GM19240 (cell line): ENCODE data around the gene CFAP46.
"Not testable (repeated sequence)": the region's sequence is repeated elsewhere in the genome, so short reads cannot be mapped to it uniquely, and the experiment has no call there.

Source experiments
- DNase-seq: peaks from one replicate; pipeline ENCODE4 v3.0.0; 2011; ENCODE audit warnings: low spot score; ENCODE audit not compliant: insufficient read length

Gene CFAP46

DNA sequence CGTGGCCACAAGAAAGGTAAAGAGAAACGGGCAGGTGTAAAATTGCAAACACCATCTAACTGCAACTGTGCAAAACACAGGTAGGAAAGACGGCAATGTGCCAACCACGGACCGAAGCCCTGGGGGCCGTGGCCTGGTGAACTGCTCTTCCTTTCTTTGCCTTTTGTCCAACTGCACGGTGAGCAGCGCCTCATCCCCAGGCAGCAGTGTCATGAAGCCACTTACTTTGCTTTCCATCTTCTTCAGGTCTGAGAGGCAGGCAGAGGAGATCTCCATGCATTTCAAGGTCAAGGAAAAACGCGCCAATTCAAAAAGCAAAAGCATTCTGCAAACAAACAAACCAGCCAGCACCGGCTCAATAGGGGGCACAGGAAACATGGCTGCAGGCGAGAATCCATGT is 12.9 kb downstream of the CFAP46 start:
- DNase-seq: no peak

DNA sequence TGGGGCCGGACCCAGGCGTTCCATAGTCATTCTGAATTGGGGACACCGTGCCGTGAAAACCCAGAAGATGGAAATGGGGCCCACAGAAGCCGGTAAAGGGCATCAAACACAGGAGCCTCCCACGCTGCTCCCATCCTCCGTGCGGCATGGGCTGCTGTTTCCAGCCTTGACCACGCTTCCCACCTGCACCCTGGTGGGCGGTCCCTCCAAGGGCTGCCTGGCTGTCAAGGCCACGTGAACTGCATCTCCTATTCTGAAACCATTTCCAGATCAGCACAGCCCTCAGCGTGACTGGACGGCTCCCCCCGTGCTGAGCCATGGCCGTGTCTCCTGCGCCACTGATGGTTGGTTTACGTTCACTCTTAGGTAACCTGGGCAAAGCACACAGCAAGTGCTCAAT is 14.1 kb downstream of the CFAP46 start:
- no peak for DNase-seq

DNA sequence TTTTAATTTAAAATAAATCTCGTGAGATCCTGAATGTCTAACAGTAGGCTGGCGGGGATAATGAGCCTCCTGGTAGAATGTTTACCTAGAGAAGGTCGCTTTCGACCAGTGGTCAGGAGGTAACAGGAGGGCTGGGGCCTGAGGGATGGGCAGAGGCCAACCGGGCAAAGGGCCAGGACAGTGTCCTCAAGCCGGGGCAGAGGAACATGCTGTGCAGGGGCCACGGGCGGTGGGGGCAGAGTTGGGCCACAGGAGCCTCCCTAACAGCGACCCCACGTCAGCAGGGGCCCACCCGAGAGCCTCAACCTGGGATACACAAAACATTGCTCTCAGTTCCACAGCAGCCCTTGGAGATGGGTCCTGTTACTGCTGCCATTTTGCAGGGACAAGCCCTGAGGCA is 14.5 kb downstream of the CFAP46 start:
- no peak for DNase-seq

DNA sequence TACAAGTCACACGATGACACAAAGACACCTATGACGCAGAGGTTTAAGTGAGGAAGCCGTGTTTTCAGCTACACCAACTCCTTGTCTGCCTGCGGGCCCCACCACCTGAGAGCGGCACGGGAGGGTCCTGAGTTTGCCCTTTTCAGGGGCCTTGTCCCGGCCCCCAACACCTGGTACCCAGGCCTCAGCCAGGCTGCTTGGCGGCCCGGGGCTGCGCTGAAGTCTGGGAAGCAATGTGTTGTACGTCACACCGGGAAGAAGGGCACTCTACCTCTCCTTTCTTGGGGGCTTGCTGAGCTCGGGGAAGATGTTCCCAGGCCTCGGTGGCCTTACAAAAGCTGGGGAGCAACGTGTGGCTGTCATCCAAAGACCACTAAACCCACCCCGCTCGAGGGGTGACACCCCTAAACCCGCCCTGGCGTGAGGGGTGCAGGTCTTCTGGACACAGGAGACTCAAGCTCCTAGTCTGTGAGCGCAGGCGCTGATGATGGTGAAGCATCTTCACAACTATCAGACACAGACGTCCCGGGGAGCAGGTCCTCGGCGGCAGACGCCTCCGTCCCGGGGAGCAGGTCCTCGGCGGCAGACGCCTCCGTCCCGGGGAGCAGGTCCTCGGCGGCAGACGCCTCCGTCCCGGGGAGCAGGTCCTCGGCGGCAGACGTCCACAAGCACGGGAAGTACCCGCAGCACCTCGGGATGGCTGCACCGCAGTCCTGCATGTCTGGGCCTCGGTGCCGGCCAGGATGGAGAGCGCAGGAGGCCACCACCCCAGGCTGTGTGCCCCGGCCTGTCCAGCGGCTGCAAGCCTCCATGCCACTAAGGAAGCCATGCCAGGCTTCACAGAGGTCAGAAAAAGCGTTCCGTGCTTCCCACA is 15.4 kb downstream of the CFAP46 start:
- no peak for DNase-seq

DNA sequence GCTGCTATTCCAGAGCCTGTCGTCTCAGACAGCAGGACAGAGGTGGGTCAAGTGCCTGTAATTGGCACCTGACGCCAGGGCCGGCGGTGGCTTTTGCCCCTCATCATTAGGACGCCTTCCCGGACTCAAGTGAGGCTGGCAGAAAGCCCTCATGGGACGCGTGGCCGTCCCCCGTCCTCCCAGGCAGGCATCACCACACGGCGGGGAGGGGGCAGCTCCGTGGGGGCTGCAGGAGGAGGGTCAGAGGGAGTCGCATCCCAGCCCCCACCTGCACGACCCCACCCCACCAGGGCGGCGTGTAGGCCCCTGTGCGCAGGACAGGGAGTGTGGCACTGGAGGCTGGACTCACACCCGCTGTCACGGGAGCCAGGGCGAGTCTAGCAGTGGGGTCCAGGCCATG is 16.3 kb downstream of the CFAP46 start:
- no peak for DNase-seq

DNA sequence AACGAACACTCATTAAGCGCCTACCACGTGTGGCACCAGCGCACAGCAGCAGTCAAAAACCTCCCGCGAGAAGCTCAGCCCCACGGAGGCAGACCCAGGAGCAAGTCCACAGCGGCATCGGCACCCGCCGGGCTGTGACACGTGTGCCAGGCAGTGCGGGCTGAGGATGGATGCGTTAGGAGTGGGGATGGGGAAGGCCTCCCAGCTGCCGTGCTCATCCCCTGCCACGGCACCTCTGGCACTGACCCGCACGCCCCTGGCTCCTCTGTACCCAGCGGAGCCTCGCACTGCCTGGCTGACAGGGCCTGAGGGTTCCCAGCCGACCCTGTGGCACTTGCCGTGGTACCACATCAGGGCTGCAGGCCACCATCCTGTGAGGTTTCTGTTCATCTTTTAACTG is 16.8 kb downstream of the CFAP46 start:
- no peak for DNase-seq

DNA sequence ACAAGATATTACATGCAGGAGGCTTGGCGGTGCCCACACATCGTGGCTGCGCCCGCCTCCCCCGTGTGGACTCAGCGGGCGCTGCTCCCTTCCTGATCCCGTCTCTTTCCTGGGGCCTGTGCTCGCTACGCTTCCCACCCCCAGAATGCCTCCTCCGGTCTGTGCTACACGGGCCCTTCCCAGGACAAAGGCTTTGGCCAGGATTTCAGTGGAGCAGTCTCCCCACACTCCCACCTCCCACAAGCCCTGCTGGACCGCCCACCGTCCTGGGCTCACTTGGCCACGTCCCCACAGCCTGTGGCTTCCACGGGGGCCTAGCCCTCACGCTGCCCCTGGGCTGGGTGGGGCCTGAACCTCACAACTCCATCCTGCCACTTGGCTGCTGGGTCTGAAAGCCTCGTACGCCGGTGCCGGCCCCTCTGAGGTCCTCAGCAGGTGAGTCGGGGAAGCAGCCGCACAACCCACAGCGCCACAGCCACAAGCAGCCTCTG is 17.3 kb downstream of the CFAP46 start:
- DNase-seq: no peak

DNA sequence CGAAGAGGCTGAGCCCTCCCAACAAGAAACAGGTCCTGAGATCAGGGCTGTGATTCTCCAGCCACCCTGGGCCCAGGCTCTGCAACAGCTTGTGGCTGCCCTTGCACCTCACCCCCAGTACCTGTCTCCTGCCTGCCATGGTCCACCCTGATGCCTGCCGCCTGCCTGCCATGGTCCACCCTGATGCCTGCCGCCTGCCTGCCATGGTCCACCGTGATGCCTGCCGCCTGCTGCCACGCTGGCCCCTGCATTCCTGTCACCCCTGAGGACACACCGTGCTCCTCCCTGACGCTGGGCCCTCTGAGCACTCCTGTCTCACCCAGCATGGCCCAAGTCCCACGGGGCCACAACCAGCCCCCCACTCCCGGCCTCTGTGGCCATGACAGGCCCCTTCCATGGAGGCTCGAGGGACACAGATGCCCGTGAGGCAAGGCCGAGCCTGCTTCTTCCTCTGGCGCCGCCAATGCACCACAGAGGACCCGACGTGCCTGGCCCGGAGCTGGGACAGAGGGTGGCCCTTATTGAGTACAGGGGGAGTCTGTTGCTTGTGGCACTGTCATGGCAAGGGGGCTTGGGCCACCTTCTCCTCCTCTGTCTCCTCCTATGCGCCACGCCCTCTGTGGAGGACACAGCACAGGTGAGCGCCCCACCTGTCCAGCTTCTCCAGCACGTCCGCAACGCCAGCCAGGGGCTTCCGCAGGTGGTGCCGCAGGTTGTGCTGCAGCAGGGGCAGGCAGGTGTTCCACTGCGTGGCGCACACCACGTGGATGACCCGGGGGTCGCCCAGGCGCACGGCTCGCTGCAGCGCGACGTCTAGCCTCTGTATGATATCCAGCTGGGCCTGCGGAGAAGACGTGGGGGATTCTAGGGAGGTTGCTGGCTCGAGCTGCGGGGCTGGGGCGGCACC is 18.1 kb downstream of the CFAP46 start:
- no peak for DNase-seq

DNA sequence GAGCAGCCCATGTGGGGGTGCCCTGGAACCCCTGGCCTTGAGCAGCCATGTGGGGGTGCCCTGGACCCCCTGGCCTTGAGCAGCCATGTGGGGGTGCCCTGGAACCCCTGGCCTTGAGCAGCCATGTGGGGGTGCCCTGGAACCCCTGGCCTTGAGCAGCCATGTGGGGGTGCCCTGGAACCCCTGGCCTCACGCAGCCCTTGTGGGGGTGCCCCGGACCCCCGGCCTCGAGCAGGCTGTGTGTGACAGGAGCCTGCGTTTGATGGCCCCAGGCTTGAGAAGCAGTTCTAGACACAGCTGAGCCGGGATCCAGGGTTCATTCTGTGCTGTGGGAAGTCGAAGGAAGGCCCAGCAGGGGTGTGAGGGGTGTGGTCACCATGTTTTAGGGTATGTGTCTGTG is 19.0 kb downstream of the CFAP46 start:
- not testable (repeated sequence) for DNase-seq

DNA sequence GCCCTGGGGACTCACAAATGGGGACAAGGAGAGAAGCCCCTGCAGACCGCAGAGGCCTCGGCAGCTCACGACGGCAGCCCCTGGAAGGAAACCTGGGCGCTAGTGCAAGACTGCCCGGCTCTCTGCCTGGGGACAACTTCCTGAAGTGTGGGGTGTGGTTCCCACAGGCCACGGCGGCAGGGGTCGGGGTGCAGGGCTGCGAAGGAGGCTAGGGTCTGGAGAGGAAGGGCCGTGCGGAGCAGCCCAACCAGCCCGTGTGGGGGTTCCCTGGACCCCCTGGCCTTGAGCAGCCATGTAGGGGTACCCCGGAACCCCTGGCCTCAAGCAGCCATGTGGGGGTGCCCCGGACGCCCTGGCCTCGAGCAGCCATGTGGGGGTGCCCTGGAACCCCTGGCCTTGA is 19.5 kb downstream of the CFAP46 start:
- no peak for DNase-seq

DNA sequence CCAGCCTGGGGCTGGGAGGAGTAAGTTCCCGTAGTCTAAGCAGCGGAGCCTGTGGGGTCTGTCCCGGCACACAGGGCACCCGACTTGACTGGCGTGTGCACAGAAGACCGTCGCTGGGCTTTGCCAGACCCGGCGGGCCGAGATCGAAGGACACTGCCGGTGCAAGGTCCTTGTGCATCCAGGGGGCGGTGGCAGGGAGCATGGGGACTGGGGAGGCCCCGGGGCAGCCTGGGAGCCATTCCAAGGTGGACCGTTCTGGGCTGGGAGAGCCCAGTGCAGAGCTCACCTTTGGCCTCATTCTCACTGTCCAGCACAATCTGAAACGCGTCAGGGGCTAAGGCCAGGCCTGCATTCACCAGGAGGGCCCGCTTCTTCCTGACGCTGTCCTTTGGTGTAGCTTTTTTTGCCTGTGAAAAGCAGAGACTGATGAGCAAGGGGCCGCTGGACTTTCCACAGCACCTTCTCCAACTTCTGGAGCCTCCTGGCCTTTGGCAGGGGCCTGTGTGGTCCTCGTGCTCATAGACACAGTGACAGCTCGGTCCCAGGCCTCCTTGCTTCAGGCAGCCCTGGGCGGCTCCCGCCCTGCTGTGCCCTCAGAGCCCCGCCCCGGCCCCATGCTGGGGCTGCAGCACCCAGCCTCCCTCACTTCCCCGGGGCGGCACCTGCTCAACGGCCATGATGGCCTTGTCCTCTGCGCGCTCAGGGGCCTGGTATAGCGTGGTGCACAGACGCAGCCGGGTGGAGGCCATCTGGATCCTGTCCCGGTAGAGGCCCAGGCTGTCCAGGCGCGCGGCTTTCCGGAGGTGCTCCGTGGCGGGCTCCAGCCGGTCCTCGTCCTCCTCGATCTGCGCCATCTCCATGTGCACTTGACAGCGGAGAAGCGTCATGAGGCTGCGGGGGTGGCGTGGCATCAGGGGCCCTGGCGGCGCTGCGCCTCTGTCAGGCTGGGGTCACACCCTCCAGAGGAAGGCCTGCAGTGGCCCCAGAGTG is 20.3 kb downstream of the CFAP46 start:
- no peak for DNase-seq

DNA sequence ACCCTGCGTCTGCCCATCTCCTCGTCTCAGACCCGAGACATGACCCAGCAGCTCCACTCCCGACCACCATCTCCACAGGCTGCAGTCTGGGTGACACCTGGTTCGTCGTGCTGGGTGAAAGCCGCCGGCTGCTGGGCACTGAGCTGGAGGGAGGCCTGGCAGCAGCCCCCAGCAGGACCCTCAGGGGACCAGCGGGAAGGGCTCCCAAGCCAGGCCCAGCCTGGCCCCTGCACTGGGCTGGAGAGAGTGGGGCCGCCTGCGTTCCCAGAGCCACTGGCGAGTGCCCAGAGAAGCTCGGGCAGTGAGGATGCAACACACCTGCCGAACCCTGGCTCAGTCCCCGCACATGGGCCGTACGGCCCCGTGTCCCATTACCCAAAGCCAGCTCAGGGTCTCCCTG is 21.3 kb downstream of the CFAP46 start:
- no peak for DNase-seq

DNA sequence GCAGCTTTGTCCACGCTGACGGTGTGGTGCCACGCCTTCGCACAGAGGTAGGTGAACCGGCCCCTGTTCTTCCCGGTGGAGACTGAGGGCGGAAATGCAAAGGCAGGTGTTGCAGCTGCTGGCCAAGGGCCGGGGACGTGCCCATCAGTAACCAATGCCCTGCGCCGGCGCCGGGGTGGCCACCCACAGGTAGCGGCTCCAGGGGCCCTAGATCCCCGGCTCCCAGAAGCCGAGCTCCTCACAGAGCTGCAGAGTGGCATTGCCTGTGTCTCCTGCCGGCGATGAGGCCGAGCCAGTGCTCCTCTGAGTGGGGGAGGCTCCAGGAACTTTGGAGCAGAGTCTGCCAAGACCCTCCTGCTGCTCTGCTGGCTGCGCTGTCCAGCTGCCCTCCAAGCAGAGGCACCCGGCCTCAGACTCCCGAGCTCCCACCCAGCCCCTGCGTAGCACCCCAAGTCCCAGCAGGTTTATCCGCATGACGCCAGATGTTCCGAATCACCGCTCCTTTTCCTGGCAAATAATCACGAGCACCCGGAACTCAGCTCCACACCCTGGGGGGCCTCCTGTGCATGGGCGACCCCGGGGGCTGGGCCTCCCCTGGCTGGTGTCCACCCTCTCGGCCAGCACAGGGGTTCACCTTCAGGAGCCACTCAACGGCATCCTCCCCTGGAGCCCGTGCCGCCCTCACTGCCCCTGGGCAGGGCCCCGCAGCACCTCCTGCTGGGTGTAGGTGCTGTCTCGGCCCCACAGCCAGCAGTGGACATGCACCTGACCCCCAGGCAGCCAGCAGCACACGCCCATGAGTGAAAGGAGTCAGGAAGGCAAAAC is 22.1 kb downstream of the CFAP46 start:
- no peak for DNase-seq

DNA sequence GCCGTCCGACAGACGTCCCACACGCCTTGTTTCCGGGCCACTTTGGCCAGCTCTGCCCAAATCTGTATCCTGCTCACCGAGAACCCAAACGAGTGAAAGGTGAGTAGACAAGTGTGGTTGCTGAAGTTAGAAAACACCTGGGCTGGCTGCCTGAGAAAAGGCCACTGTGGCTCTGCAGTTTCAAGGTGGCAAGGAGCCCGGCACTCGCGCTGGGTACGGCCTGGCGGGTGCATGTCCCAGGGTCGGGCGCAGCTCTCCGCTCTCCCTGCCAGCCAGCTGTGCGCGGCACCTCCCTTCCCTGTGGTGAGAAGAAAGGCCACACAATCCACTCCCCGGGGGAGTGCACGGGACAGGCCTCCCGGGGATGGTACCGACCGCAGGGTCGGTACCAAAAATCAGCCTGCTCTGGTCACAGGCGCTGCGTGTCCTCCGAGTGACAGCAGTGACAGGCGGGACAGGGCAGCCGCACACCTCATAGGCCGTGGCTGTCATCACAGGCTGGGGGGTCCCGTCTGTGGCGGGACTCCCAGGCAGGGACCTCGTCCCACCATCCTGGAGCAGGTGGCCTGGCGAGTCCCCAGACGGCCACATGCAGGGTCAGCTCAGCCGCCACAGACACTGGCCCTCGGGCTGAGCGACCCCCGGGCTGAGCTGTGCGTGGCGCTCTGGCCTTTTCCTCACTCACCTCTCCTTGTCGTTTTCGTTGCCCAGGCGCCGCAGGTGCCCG is 22.8 kb downstream of the CFAP46 start:
- no peak for DNase-seq

DNA sequence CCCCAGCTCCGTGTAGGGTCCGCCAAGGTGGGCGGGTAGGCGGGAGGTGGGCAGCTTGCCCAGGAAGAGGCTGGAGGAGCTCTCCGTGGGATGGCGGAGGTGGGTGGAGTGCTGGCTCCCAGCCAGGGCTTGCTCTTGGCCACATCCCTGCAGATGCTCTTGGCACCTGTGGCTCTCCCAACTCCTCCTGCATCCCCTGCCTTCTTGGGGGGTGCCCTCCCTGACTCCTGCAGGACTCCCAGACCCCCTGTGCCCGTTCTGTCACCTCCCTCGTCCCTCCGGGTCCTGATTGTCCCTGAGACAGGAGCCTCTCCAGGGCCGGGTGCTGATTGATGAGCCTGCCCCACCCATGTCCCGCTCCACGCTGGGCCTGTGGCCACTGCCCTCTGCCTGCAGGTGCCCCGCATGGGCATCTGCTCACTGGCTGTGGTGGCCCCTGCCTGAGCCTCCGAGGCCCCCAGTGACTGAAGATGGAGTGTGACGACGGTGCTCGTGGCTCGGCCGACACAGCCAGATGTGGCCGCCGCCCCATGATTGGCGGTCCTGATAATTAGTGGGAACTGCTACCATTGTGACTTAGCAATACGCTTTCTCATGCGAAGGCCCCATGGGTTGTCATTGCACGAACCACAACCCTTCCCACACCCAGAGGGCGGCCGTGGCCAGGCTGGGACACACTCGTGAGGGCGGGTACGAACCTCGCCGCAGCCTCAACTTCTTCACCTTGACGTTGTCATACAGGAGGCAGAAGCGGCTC is 23.6 kb downstream of the CFAP46 start:
- no peak for DNase-seq

DNA sequence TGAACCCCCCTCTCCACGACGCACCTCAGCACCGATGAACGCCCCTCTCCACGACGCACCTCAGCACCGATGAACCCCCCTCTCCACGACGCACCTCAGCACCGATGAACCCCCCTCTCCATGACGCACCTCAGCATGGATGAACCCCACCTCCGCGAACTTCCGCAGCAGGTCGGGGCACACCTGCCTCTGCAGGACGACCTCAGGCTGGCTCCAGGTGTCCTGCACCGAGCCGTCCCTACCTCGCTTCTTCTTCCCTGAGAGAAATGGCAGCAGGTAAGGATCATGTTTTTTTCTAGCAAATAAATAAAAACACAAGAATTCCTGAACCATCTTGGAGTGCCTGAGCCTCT is 24.1 kb downstream of the CFAP46 start:
- no peak for DNase-seq

DNA sequence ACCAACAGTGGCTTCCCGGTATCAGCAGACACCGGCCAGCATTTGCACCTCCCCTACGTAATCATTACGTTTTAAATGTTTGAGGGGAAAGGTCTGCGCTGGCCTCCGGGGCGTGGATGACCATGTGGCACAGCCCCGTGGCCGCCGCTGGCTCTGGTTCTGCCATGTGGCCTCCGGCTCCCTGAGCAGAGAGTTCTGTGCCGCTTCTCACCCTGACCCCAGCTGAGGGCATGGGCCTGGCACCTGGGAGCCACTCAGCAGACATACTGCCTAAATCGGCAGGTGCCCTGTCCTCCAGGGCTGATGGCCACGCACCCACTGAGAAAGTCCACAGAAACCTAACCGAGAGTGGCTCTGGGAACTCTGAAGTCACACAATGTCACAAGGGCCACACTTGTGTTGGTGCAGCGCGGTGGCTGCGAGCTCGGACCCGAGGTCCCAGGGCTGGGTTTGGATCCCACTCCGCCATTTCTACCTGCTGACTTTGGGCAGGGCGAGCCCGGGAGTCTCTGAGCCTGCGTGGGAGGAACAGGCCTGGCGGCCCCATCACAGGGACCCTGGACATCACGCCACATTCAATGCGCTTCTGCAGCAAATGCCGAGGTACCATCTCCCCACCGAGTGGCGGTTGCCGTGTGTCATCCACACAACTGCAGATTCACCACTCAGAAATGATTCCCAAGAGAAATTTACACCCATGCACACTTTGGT is 25.3 kb downstream of the CFAP46 start:
- DNase-seq: no peak

DNA sequence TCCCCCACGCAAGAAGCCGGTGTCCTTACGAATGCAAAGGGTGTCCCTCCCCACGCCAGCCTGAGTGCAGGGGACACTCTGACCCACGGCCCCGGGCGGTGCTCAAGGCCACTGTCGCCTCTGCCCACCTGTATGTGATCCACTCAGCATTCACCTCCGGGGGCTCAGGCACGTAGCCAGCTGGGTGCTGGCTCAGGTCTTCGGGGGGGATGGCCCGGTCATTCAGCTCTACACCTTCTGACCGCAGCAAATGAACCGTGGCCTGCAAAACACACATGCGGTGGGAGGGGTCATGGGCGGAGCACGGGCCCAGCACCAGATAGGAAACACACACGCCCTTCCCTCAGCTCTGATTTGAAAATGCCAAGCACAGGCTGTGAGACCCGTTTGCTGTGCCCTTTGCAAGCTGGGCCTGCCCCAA is 25.9 kb downstream of the CFAP46 start:
- DNase-seq: no peak
